Dendritic cell treated with granulocyte-macrophage colony-stimulating factor and Interleukin-4, amounts not matched to agents 40 ng/mL and 50 ng/mL, for 4 days (primary cell): Measurements from ENCODE around the gene THSD7B.

ENCODE experiments used
- H3K27ac Mint-ChIP-seq: one replicate; pipeline ENCODE4 v1.8.0; 2022; ENCODE audit warnings: mild to moderate bottlenecking, mixed read lengths
- H3K27me3 Mint-ChIP-seq: one replicate; pipeline ENCODE4 v1.8.0; 2022; ENCODE audit warnings: mild to moderate bottlenecking, mixed read lengths
- H3K36me3 Mint-ChIP-seq: one replicate; pipeline ENCODE4 v1.8.0; 2022; ENCODE audit warnings: low read depth, mixed read lengths
- H3K4me1 Mint-ChIP-seq: one replicate; pipeline ENCODE4 v1.8.0; 2022; ENCODE audit warnings: low read depth, mixed read lengths
- H3K4me3 Mint-ChIP-seq: one replicate; pipeline ENCODE4 v1.8.0; 2022; ENCODE audit warnings: mild to moderate bottlenecking, moderate library complexity, mixed read lengths
- H3K9me3 Mint-ChIP-seq: one replicate; pipeline ENCODE4 v1.8.0; 2022; ENCODE audit warnings: mixed read lengths
- intact Hi-C: fragments of 100-400 bp; cut with micrococcal nuclease; formaldehyde crosslinking; loops from one replicate; pipeline ENCODE4 v1.15.0; 2022

THSD7B gene

DNA sequence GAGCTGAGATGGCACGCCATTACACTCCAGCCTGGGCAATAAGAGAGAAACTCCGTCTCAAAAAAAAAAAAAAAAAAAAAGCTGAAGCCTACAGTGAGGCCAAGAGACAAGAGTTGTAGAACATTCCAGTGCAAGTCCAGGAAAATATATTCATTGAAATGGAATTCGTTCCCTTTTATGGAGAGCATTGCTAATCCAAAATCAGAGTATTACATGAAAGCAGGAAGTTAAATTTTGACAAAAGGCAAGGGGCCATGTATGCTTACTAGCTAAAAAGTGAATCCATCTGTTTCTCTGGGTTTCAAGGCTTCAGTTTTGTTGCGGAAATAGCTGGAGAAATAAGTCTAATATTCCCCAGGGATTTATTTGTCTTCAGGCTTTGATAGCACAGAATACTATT lies 471.7 kb downstream of the THSD7B start:
- intact Hi-C loops = no loop called here
- Mint-ChIP-seq H3K27me3 (no peaks in the 10 kb centered on the region), H3K4me3 (no peak overlapping the region), H3K9me3 (no peaks in the 10 kb centered on the region), H3K27ac (no peak overlapping the region), H3K4me1 (no peaks in the 10 kb centered on the region), H3K36me3 (no peaks in the 10 kb centered on the region)

DNA sequence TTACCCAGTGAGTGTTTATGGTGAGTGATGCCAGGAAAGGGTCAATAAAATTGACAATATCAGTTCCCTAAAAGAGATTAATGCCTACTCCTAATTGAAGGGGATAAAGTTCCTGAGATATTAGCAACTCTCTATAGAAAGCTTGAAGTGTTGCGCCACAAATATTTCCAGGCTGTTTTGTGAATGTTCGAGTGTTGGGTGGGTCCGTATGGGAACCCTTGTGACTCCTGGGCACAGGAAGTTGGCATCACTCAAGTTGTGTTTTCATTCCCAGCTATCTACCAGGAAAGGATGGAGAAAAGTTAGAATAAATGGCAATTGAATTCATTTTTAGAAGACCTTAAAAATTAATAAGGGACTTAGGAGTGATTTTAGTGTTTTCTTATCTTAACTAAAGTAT lies 472.7 kb downstream of the THSD7B start:
- Mint-ChIP-seq H3K27me3 (no peaks in the 10 kb centered on the region), H3K27ac (no peak overlapping the region), H3K36me3 (no peaks in the 10 kb centered on the region), H3K9me3 (no peaks in the 10 kb centered on the region), H3K4me1 (no peaks in the 10 kb centered on the region), H3K4me3 (no peak overlapping the region)
- intact Hi-C loops = no loop called here

DNA sequence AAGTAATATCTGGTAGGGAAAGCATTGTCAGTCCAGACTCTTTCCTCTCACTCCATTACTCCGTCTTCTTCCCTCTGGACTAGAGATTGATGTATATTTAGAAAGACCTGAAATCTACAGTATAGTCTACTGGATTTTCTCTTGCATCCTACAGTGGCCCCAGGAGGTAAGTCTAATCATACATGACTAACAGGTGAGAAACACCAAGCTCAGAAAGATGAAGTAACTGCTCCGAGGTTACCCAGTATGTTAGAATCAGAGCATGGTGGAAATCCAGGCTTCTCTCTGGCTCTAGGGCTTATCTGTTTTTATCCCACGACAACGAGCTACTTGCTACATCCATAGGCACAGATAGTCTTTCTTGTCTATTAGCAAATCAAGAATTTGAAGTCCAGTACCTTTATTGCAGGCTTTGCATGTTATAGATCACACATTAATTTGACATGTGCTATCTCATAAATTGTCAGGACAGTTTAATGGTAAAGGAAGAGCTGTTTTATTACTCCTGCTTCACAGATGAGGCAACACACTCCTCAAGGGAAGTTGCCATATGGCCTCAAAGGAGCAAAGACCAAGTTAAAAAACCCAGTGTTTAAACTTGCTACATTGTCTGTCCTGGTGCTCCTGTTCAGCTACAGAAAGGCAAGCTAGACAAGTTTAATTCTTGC lies 484.3 kb downstream of the THSD7B start:
- H3K9me3 Mint-ChIP-seq = no peaks in the 10 kb centered on the region
- intact Hi-C loops = no loop called here
- no peaks in the 10 kb centered on the region for H3K4me1 Mint-ChIP-seq
- H3K27me3 Mint-ChIP-seq = no peaks in the 10 kb centered on the region
- H3K27ac Mint-ChIP-seq = no peak overlapping the region
- H3K4me3 Mint-ChIP-seq = no peak overlapping the region
- no peaks in the 10 kb centered on the region for H3K36me3 Mint-ChIP-seq

DNA sequence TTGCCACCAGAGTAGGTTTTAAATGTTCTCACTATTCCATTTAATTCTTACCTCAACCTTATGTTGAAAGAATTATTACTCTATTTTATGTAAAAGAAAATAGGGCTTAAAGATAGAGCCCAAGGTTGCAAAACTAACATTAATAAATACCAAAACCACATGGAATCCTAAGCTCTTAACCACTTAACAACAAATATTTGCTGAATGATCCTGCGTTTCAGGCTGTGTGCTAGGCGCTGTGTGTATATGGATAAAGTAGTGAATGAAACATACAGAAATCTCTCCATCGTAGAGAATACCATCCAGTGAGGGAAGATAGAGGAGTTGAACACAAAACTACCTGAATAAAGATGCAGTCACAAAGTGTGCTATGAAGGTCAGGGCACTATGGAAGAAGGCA lies 485.1 kb downstream of the THSD7B start:
- intact Hi-C loops = no loop called here
- H3K4me3 Mint-ChIP-seq = no peak overlapping the region
- H3K27me3 Mint-ChIP-seq = no peaks in the 10 kb centered on the region
- no peak overlapping the region for H3K27ac Mint-ChIP-seq
- no peaks in the 10 kb centered on the region for H3K9me3 Mint-ChIP-seq
- H3K4me1 Mint-ChIP-seq = no peaks in the 10 kb centered on the region
- H3K36me3 Mint-ChIP-seq = no peaks in the 10 kb centered on the region

DNA sequence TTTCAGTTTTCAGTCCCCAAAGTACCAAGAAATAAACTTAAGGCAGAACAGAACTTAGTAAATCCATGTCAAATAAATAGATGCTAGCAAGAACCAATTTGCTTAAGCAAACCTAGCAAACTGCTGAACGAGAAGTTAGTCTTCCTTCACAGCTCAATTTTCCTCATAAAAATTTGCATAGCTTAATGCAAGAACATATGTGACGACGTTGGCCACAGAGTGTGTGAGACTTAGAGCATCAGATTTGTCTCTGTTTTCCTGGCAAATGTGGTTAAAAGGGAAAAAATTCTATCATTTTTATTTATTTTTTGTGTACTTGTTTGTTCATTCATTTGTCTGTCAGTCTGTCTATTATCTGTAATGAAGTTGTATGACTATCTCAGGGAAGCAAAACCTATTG lies 485.7 kb downstream of the THSD7B start:
- H3K9me3 Mint-ChIP-seq = no peaks in the 10 kb centered on the region
- intact Hi-C loops = no loop called here
- no peaks in the 10 kb centered on the region for H3K27me3 Mint-ChIP-seq
- H3K4me3 Mint-ChIP-seq = no peak overlapping the region
- no peaks in the 10 kb centered on the region for H3K36me3 Mint-ChIP-seq
- H3K27ac Mint-ChIP-seq = no peak overlapping the region
- H3K4me1 Mint-ChIP-seq = no peaks in the 10 kb centered on the region

DNA sequence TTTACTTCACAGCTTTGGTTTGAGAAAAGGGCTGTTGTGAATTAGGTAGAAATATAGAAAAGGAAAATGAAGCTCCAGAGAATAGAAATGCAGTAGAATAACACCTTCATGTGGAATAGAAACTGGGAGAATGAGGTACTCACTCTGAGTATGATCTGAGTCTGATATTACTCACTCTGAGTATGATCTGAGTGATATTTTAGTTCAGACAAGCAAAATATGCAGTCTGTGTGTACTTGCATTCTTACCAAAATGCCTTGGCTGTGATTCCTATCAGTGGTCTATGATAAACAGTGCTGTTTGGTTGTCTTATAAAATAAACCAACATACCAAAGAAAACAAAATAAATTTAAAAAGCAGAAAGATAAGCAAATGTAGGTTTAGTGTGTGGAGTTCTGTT lies 487.6 kb downstream of the THSD7B start:
- Mint-ChIP-seq H3K27ac (no peak overlapping the region), H3K9me3 (no peaks in the 10 kb centered on the region), H3K4me3 (no peak overlapping the region), H3K36me3 (no peaks in the 10 kb centered on the region), H3K4me1 (no peaks in the 10 kb centered on the region), H3K27me3 (no peaks in the 10 kb centered on the region)
- intact Hi-C loops = no loop called here

DNA sequence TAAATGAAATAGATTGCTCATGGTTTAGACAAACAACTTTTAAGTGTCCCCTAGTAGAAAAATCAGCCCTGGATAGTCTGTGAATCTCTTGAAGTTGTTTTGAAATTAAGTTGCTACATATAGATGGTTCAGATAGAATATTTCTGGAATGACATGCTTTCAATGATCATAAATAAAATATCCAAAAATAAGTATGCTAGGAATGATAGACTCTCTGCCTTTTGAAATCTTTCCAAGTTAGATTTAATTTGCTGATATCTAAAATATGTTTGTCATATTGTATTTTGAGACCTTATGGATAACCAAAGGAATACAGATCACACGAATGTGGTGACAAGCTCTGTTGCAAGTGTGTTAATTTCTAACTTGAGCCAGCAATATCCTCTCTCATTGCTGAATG lies 488.7 kb downstream of the THSD7B start:
- Mint-ChIP-seq H3K36me3 (no peaks in the 10 kb centered on the region), H3K27me3 (no peaks in the 10 kb centered on the region), H3K9me3 (no peaks in the 10 kb centered on the region), H3K4me1 (no peaks in the 10 kb centered on the region), H3K4me3 (no peak overlapping the region), H3K27ac (no peak overlapping the region)
- intact Hi-C loops = no loop called here

DNA sequence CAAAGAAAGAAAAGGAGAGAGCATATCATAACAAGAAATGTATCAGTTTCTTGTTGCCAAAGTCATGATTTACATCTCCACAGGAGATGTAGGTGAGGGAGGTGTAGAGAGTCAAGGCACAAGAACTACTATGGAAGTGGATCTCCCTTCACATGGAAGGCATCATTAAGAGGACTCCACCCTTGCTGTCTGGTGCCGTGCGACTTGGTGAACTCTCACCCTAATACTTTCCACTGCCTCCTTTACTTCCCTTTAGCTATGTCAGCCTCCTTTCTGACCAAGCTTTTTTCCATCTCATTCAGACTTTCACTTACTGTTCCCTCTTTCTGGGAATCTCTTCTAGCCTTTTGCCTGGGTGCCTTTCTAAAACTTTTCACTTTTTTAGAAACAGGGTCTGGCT lies 490.0 kb downstream of the THSD7B start:
- no peak overlapping the region for H3K27ac Mint-ChIP-seq
- intact Hi-C loops = no loop called here
- no peaks in the 10 kb centered on the region for H3K27me3 Mint-ChIP-seq

DNA sequence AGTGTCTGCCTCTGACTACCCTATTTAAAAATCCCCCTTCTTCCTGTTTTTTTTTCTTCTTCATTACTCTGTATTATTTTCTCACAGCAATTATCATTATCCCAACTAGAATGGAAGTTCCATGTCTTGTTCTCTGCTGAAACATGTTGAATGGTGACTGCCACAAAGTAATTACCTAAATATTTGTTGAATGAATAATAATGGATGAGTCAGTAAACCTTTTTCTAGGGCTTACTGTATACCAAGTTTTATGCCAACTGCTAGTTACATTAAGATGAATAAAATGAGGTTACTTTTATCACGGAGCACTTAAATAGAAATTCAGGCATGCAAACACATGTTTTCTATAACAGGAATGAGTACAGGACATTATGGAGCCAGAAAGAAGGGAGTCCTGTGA lies 490.6 kb downstream of the THSD7B start:
- Mint-ChIP-seq H3K27me3 (no peaks in the 10 kb centered on the region), H3K27ac (no peak overlapping the region), H3K4me1 (no peaks in the 10 kb centered on the region), H3K4me3 (no peak overlapping the region), H3K9me3 (no peaks in the 10 kb centered on the region), H3K36me3 (no peaks in the 10 kb centered on the region)
- intact Hi-C loops = no loop called here

More for the DNA sequence above, 490.0 kb downstream of the THSD7B start:
- Mint-ChIP-seq H3K4me1 (no peaks in the 10 kb centered on the region), H3K4me3 (no peak overlapping the region), H3K9me3 (no peaks in the 10 kb centered on the region), H3K36me3 (no peaks in the 10 kb centered on the region)

DNA sequence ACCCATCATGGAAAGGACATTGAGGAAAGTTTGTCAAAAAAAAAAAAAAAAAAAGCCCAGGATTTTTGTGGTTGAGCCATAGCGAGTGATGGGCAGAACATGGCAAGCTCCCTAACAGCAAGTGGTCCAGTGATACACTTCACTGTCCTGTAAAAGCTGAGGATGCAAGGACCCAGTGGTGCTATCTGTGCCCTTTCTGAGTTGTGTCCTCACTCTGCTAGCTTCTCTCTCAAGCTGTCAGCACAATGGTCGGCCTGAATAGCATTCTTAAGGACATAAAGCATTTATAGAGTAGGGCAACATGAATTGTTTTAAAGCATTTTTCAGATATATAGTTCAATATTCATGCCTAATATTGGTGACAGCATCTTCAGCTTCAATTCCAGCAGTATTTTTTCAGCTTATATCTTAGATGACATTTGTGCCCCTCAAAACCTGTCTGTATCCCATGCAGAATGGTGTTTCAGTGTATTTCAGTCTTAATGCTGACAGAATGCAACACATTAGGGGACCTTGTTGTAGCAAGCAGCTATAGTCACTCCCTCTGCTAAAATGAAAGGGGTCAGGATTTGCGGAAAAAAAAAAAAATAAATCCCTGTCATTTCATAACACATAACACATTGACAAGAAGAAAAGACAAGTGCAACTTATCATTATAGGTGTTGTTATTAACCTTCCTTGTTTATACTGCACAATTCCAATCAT lies 496.7 kb downstream of the THSD7B start:
- Mint-ChIP-seq H3K27me3 (no peaks in the 10 kb centered on the region), H3K4me3 (no peak overlapping the region), H3K27ac (no peak overlapping the region), H3K4me1 (no peaks in the 10 kb centered on the region), H3K36me3 (no peaks in the 10 kb centered on the region), H3K9me3 (no peaks in the 10 kb centered on the region)
- intact Hi-C loops = no loop called here

DNA sequence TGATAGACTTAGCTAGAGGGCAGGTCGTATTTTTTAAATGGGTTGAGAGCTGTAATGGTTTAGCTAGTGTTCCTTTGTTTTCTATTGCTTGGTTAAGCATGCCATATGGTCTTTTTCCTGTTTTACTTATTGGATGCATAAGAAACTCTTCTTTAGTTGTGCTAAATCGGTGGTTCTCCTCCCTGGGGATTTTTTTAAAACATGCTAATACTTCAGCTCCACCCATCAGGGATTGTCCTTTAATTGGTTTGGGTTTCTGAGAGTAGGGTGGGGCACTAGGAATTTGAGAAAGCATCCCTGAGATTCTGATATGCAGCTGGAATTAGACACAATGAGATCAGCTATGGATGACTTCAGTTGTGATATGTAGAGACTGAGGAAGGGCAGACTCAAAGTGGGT lies 497.2 kb downstream of the THSD7B start:
- Mint-ChIP-seq H3K27me3 (no peaks in the 10 kb centered on the region), H3K36me3 (no peaks in the 10 kb centered on the region), H3K4me3 (no peak overlapping the region), H3K4me1 (no peaks in the 10 kb centered on the region), H3K27ac (no peak overlapping the region), H3K9me3 (no peaks in the 10 kb centered on the region)
- intact Hi-C loops = no loop called here

DNA sequence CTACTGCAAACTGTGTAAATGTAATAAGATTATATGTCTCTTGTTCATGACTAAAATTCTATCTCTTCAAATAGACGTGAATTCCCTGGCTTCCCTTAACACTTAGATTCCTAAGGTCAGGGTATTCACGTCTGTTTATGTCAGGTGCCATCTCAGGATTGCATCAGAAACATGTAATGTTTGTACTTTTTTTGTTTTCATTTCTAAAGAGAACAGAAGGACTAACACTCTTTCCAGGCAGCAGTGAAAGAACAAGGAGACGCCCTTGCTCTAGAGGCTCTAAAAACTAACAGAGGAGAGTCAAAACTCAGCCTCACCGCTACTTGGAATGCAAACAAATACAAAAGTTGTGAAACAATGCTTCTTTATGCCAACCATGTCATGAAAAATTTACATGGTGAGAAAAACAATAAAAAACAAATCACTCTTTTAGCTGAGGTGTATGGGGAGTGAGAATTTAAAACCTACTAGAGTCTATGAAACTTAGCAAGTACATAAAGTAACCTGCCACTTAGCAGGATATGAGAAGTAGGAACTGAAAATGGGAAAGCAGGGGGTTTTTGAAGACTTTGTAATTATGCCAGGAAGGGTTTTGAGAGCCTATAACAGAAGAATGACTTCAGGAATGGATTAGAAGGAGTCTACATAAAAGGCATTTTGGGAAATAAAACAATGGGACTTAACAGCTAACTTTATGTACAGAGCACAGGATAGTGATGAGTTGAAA lies 522.7 kb downstream of the THSD7B start:
- H3K36me3 Mint-ChIP-seq = no peaks in the 10 kb centered on the region
- no peak overlapping the region for H3K27ac Mint-ChIP-seq
- intact Hi-C loops = no loop called here

DNA sequence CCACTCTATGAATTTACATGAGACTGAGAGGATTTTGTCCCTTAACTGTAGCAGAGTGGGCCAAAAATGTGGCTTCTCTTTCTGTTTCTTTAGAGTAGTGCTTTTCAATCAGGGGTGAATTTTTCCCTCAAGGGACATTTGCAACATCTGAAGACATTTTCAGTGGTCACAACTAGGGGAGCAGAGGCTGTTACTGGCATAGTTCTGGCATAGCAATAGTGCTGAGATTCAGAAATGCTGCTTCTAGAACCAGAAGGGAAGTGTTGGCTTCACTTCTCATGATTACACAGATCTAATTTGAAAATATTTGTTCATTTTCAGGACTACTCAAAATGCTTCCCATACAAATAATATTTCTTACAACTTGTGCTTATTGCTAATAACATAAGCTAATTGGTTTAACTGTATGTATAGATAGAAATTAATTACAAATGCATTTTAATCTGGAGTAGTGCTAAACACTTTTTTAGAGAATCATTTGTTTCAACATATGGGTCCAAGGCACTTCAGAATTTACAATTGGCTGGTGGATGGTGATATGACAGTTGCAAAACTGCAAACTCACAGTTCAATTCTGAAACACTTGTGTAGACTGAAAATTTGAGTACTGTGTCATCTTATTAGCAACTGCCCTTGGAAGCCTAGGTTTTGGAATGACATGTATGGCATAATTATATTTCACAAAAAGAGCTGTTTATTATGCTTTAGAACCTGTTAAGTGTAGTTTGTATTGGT lies 526.7 kb downstream of the THSD7B start:
- H3K4me3 Mint-ChIP-seq = no peak overlapping the region
- no peaks in the 10 kb centered on the region for H3K36me3 Mint-ChIP-seq
- H3K9me3 Mint-ChIP-seq = peaks cover 21% of the 10 kb centered on the region
- no peaks in the 10 kb centered on the region for H3K27me3 Mint-ChIP-seq
- no peaks in the 10 kb centered on the region for H3K4me1 Mint-ChIP-seq
- intact Hi-C loops = no loop called here
- H3K27ac Mint-ChIP-seq = no peak overlapping the region

More for the DNA sequence above, 522.7 kb downstream of the THSD7B start:
- Mint-ChIP-seq H3K4me1 (no peaks in the 10 kb centered on the region), H3K27me3 (no peaks in the 10 kb centered on the region), H3K9me3 (peaks cover 14% of the 10 kb centered on the region), H3K4me3 (no peak overlapping the region)

DNA sequence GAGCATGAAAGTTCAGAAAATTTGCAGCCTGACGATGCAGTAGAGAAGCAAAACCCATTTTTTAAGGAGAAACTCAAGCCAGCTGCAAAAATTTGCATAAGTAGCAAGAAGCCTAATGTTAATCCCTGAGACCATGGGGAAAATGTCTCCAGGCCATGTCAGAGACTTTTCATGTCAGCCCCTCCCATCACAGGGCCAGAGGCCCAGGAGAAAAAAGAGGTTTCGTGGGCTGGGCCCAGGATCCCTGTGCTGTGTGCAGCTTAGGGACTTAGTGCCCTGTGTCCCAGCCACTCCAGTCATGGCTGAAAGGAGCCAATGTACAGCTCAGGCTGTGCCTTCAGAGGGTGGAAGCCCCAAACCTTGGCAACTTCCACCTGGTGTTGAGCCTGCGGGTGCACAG lies 533.0 kb downstream of the THSD7B start:
- Mint-ChIP-seq H3K4me1 (no peaks in the 10 kb centered on the region), H3K9me3 (peaks cover 38% of the 10 kb centered on the region), H3K4me3 (no peak overlapping the region), H3K27ac (no peak overlapping the region), H3K36me3 (no peaks in the 10 kb centered on the region), H3K27me3 (no peaks in the 10 kb centered on the region)
- intact Hi-C loops = no loop called here
